Skeletal muscle cell (primary cell): ENCODE results near the gene MIB1.

Experiments
- DNase-seq: peaks from one replicate; pipeline ENCODE4 v3.0.0-alpha.2; 2010; ENCODE audit warnings: low read depth
- H3K4me3 ChIP-seq: 2 replicates; pipeline ENCODE4 v1.5.1; 2011; ENCODE audit warnings: low read depth, mild to moderate bottlenecking, control low read depth, low read length, moderate library complexity

Gene MIB1

DNA sequence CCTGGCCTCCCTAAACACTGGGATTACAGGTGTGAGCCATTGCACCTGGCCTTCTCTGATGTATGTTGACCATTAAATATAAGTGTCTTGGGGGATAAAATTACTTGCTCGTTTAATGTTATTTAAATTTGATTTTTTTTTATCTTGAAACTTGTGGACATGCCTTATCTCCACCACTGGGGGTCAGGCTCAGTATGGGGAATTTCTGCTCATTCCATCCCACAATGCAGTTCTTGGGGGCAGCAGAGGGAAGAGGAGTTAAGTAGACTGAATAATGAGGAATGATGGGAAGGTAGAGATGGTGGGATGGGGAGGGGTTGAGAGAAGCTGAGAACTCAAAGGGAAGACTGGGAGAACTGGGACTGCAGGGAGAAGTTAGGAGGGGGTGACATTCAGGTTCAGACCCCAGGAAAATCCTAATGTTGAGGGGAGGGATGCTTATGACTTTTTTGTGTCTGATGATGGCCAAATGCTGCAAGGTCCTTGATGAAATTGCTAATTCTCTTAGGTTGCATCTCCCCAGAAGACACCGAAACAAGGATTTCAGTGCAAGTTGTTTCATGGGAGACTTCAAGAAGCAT, 174.2 kb downstream of the MIB1 start:
- H3K4me3 ChIP-seq = no peak overlapping the region
- DNase-seq = peak; percentile 11

DNA sequence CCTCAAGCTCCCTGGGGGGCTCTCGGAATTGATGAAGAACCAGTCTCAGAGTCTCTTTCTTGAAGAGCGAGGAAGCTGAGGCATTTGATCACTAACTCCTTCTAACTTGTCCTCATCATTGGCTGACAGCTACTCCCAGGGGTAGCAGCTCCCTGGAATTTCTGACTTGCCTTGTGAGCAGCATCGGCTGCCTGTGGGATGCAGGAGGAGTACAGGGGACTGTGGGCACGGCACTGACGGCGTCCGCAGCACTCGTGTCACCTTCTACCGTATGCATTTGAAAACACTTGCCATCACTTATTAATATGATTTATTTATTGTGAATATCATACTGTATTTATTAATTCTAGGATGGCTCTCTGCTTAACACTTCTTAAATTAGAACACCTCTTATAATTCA, 175.0 kb downstream of the MIB1 start:
- DNase-seq = no peak
- H3K4me3 ChIP-seq = no peak overlapping the region

GRCh38 chr18:21916594-21916993, 176.0 kb downstream of the MIB1 start:
- H3K4me3 ChIP-seq = no peak overlapping the region
- DNase-seq = no peak

DNA sequence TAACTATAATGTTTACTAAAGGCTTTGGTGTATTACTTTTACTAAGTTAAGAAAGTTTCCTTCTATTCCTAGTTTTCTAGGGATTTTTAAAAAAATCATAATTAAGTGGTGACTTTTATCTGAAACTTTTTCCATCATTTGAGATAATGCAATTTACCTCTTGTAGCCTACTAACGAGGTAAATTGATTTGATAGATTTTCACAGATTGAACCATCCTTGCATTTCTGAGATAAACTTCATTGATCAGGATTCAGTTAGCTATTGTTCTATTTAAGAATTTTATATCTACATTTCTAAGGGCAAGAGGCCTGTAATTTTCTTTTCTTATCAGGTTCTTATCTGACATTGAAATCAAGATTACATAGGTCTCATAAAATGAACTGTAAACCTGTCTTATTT, 178.1 kb downstream of the MIB1 start:
- H3K4me3 ChIP-seq = no peak overlapping the region
- DNase-seq = no peak
